Inflammatory macrophage (primary cell): ENCODE data around the gene HIPK1.

Experiments
- DNase-seq, 2 donors: peaks; one replicate each; pipeline ENCODE4 v3.0.0-alpha.2; 2020 to 2022

HIPK1 gene

GRCh38 chr1:113913887-113914664 is 15.0 kb upstream of the HIPK1 start:
- no peak for DNase-seq

GRCh38 chr1:113916974-113917373 is 12.2 kb upstream of the HIPK1 start:
- DNase-seq = no peak

GRCh38 chr1:113917400-113918082 is 11.6 kb upstream of the HIPK1 start:
- no peak for DNase-seq

- DNase-seq = no peak
Observed at GRCh38 chr1:113918243-113918642, 10.9 kb upstream of the HIPK1 start.

- no peak for DNase-seq
Observed at GRCh38 chr1:113922957-113923356, 6.2 kb upstream of the HIPK1 start.

GRCh38 chr1:113924473-113924872 is 4.7 kb upstream of the HIPK1 start:
- DNase-seq = no peak

GRCh38 chr1:113928187-113928930 is 765 bp upstream of the HIPK1 start:
- DNase-seq = peak; percentile 36 to 43

GRCh38 chr1:113929750-113930498 is 800 bp downstream of the HIPK1 start:
- peak; percentile 41 to 51 for DNase-seq

GRCh38 chr1:113930499-113931161 is 1.5 kb downstream of the HIPK1 start:
- DNase-seq = peak; percentile 32 to 47

- peak in 1 of 2 donors; percentile 22 for DNase-seq
Observed at GRCh38 chr1:113931451-113931851, 2.3 kb downstream of the HIPK1 start.

GRCh38 chr1:113934006-113934405 is 4.9 kb downstream of the HIPK1 start:
- no peak for DNase-seq

GRCh38 chr1:113934511-113935055 is 5.5 kb downstream of the HIPK1 start:
- peak in 1 of 2 donors; percentile 16 for DNase-seq

- no peak for DNase-seq
Observed at GRCh38 chr1:113935176-113935575, 6.1 kb downstream of the HIPK1 start.

GRCh38 chr1:113935970-113936369 is 6.8 kb downstream of the HIPK1 start:
- DNase-seq = no peak

- DNase-seq = no peak
Observed at GRCh38 chr1:113937146-113937545, 8.0 kb downstream of the HIPK1 start.

GRCh38 chr1:113938192-113938591 is 9.1 kb downstream of the HIPK1 start:
- DNase-seq = no peak

- DNase-seq = peak in 1 of 2 donors; percentile 29
Observed at GRCh38 chr1:113940365-113941244, 11.5 kb downstream of the HIPK1 start.

- DNase-seq = no peak
Observed at GRCh38 chr1:113941245-113941559, 12.1 kb downstream of the HIPK1 start.

- no peak for DNase-seq
Observed at GRCh38 chr1:113942527-113942926, 13.4 kb downstream of the HIPK1 start.

GRCh38 chr1:113943028-113943811 is 14.1 kb downstream of the HIPK1 start:
- DNase-seq = peak; percentile 59 to 96
